ENCODE measurements around the gene MTAP.

Gene MTAP

GRCh38 chr9:21854594-21854993 is 52.2 kb downstream of the MTAP start:
- DNase-seq = no peak

- DNase-seq = no peak
Measured at GRCh38 chr9:21856301-21857094, 54.1 kb downstream of the MTAP start.

- DNase-seq = no peak
Measured at GRCh38 chr9:21862871-21863270, 60.4 kb downstream of the MTAP start.

DNA sequence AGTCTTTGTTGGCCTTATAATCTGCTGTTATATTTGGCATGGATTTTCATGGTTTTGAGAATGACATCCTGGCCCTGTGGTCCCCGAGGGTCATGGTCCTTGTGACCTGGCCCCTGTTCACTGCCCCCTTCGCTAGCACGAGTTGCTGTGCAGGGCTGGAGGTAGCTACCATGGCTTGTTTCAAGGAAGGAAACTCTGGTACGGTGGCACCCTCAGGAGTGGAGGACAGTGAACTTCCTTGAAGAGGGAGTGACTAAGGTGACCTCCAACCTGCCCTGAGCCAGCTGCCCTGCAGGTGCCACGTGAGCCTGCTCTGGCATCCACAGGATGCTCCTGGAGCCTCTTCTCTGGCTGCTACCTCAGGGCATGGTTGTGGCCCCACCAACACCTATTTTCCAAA is 62.1 kb downstream of the MTAP start:
- DNase-seq = no peak

DNA sequence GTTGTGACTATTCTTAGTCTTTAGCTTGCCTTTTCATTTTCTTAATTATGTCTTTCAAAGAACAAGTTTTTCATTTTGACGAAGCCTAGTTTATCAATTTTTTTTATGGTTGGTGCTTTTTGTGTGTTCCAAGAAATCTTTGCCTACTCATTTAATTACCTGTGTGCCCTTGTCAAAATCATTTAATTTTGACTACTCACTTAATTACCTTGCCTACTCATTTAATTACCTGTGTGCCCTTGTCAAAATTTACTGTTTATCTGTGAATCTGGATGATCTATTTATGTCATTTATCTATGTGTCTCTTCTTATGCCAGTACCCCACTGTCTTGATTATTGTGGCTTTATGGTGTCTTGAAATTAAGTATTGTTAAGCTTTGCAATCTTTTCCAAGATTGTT is 63.9 kb downstream of the MTAP start:
- DNase-seq = no peak

DNA sequence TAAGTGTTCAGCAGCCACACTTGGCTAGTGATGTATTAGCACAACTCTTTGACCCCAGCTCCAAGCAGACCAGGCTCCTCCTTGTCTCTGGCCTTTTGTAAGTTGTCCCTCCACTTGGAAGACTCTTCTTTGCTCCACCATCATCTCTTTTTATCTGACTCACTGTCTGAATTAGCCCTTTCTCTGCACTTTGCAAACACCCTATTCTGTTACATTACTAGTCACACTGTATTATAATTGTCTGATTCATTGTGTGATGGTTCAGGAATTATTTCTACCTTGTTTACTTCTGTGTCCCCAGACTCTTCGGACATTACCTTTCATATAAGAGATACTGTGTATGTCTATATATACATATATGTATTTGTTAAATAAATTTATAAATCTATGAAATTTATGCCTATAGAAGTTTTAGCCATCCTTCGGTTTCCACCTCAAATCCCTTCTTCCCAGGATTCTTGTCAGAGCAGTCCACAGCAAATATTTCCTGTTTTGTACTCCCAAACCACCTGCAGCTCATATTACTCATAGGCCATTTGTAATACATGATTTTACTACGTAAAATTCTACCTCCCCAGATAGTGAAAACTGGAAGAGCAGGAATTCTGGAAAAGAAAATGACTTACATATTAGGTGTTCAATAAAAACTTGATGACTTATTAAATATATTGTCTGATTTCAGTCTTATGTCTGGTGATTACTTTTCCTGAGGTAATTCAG is 69.0 kb downstream of the MTAP start:
- DNase-seq = no peak

GRCh38 chr9:21872696-21873095 is 70.3 kb downstream of the MTAP start:
- DNase-seq = no peak

- no peak for DNase-seq
Measured at GRCh38 chr9:21873540-21874221, 71.2 kb downstream of the MTAP start.

- DNase-seq = no peak
Measured at GRCh38 chr9:21875893-21876292, 73.5 kb downstream of the MTAP start.

DNA sequence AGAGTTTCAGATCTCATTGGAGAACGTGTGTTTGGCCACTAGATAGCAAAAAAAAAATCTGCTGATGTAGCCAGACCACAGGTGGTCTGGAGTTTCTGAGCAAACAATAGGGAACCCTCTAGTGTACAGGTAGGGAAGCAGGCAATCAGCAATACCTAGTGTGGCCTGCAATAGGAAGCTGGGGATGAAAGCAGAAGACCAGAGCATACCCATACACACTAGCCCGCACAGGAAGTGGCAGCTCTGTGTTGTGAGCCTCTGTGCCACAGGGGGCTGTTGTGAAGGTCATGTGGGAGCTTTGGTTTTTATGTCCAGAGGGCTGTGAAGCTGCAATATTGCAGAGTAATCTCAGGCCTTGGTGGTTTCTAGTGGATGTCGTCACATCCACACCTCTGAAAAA is 81.2 kb downstream of the MTAP start:
- no peak for DNase-seq

GRCh38 chr9:21889673-21890072 is 87.2 kb downstream of the MTAP start:
- no peak for DNase-seq

- no peak for DNase-seq
Measured at GRCh38 chr9:21890696-21891095, 88.3 kb downstream of the MTAP start.

DNA sequence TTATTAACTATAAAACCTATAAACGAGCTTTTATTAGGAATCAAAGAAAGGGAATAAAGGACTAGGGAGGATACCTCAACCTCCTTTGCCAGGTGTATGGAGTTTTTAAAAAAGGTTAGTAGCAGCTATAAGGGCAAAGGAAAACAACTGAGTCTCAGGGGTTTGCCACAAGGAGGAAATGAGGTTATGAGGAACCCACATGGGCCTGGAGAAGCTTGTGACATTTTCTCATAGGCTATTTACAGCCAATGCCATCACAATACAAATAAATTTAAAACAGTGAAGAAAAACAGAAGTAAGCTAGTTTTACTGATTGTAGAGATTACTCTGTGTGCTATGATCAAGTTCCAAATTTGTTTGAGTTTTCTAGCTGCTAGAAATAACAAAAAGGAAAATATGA is 99.1 kb downstream of the MTAP start:
- no peak for DNase-seq

DNA sequence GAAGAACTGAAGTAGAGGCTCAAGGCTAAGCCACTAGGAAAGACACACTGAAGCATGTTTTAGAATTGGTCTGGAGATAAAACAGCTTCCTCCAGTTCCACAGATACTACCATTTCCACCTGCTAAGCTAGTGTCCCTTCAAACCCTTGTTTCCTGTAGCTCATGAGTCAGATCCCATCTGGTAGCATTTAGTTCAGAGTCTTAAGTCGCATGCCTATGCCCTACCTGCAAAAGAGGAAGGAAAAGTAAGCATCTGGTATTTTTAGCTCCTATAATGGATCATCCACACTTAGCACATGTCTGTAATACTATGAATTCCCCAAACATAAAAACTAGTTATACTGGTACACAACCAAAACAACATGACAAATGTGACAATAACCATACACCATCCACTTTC is 99.7 kb downstream of the MTAP start:
- DNase-seq = no peak

- no peak for DNase-seq
Measured at GRCh38 chr9:21903380-21903965, 101.0 kb downstream of the MTAP start.

- no peak for DNase-seq
Measured at GRCh38 chr9:21904371-21904770, 101.9 kb downstream of the MTAP start.

DNA sequence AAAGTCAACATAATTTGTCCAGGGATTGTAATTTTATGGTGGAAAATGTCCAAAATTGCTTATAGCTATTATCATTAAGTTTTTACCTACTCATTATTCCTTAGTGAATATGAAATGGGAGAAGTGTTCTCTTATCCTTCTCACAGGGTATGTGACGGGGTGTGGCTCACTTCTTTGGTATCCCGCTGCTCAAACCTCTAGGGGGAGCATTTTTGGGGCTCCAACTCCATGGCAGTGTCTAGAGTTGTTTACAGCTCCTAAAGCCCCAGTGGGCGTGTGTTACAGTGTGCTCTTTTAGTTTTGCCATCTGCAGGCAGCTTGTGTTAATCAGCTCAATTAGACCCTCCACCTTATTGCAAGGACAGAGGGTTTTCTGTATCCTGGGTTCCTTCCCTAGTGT is 102.3 kb downstream of the MTAP start:
- DNase-seq = no peak

DNA sequence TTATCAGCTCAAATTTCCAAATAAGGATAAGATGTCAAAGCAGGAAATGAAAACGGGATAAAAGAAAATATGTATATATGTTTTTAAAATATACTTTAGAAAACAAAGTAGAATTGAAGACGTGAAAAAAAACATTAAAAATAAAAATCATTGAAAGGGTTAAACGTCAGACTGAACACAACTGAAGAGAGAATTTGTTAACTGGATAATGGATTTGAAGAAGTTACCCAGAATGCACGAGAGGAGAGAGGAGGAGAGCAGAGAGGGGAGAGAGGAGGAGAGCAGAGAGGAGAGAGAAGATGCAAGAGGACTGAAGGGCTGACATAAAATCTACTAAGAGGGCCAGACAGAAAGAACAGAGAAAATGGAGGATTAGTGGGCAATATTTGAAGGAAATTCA is 103.8 kb downstream of the MTAP start:
- no peak for DNase-seq

DNA sequence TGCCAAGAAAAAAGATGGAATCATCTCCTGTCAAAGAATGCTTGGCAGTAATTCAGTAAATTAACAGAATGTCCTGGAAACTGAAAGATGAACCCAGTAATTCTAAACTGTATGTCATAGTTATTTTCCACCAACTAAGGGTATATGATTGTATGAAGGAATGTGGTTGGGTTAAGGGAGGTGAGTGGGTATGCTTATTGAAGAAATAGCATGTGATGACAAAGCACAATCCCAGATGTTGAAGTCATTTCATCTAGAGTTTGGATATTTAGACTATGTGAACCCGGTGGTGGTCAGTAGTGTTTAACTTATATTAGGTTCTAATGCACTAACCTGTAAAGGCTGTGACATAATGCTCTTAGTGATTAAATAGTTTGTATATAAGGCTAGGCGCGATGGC is 104.4 kb downstream of the MTAP start:
- DNase-seq = no peak

DNA sequence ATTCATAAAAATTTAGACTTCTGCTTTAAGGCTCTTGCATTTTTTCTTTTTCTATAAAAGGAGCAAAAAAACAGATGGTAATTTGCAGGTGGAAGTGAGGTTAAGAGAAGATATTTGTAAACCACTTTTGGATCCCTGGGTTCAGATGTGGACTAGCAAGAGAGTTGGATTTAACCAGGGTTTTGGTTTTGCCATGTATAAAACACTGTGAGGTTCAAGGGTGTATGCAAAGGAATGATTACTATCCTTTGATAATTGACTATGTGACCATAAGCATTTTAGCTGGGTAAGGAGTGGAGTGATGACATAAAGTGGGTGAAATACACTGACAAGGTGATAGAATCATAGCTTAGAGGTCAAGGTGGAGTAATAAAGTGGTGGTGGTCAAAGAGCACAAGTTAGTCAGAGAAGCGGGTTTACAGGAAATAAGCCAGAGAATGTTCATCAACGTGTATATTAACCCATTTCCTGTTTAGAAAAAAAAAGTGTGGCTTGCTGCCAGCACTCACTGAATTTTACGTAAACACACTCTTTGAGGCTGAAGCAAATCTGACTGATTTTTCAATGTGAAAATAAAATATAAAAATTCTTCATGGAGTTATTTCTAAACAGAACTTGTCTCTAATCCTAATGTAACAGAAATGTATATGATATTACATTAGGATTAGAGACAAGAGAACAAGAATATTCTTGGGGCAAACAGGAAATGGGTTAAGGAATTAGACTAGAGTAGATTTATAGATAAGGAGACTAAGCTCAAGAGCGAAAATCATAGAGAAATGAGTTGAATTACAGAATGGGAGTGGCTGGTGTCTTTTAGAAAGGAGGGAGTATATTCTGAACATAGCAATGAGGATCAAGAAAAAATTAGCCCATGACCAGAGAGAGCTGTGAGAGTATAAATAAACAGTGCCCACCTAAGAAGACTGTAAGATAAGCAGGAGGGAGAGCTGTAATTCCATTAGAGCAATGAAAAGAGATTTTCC is 117.2 kb downstream of the MTAP start:
- DNase-seq = no peak

- DNase-seq = no peak
Measured at GRCh38 chr9:21923694-21924093, 121.3 kb downstream of the MTAP start.

GRCh38 chr9:21927752-21928151 is 125.3 kb downstream of the MTAP start:
- DNase-seq = no peak

Data from left hindlimb (tissue), 1 donor.